Measurements from ENCODE around the gene PIF1. TPM values are rescaled to one million over a fixed set of nuclear protein-coding genes. Genes with fewer than 3 reads are reported as not detected.

PIF1 gene
- total RNA-seq, 2 experiments from 2014 or later = 45.8 to 49.7 TPM

DNA sequence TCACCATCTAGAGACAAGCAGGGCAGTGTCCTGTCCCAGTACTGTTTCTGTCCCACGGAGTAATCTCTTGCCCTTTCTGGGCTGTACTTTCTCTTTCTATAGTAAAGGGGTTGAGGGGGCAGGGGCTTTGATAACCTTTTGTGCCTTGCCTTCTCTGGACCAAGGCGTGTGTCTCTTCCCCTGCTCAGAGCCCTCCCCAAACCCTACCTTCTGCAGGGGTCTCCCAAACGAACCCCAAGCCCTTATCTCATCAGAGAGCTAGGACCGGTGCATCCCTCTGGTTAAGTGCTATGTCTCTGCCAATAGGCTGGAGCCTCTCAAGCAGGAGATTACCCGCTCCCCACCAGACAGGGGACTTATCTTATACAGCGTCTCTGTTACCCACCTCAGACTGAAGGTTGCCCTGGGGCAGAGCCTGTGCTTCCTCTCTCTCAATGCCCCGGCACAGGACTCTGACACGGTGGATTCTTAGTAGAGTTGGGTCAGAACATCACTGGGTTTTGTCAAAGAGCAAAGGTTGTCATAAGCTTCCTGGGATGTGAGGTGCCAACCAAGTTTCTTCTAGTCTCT is 19.2 kb upstream of the PIF1 start:
- peak; percentile 45 for DNase-seq
- POLR2A ChIA-PET = interaction anchor here (0.6 to 4.2 kb wide), 6 partner anchors 9 to 139 kb away, joined by 3 to 50 read pairs (median 4); no protein-coding TSS in a partner anchor
- peaks cover 45% of the 10 kb centered on the region for H3K4me1 Mint-ChIP-seq
- peak overlapping the region; percentile 94 for H3K4me3 Mint-ChIP-seq
- H3K27me3 Mint-ChIP-seq = no peaks in the 10 kb centered on the region
- peak; percentile 15 for ATAC-seq (ENCODE audit: low read depth)
- H3K27ac Mint-ChIP-seq = peak overlapping the region; percentile 84
- peaks cover 19% of the 10 kb centered on the region for H3K36me3 Mint-ChIP-seq
- H3K9me3 Mint-ChIP-seq = no peaks in the 10 kb centered on the region

DNA sequence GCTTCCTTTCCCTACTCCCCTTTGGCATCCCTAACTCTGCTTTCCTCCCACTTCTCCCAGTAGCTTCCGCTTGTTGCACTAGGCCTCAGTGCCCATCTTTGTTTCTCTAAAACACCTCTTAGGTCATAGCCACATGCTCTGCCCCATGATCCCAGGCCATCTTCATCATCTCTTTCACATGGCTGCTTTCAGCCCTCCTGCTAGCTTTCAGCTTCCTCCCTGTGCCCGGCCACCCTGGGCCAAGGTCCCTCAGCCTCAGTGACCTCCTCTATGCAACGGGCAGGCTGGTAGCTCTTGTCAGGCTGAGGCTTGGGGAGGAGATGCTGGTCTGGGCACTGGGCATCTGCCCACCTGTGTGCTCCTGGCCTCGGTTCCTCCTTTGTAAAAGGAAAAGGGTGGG is 18.5 kb upstream of the PIF1 start:
- Mint-ChIP-seq H3K4me1 (peaks cover 49% of the 10 kb centered on the region), H3K27ac (peak overlapping the region; percentile 84), H3K36me3 (peaks cover 19% of the 10 kb centered on the region), H3K4me3 (peak overlapping the region; percentile 94), H3K27me3 (no peaks in the 10 kb centered on the region), H3K9me3 (no peaks in the 10 kb centered on the region)
- no peak for ATAC-seq (ENCODE audit: low read depth)
- POLR2A ChIA-PET = interaction anchor here (0.6 to 4.2 kb wide), 5 partner anchors 18 to 66 kb away, joined by 3 to 50 read pairs (median 3); partner anchors contain the start of gene PIF1
- no peak for DNase-seq

DNA sequence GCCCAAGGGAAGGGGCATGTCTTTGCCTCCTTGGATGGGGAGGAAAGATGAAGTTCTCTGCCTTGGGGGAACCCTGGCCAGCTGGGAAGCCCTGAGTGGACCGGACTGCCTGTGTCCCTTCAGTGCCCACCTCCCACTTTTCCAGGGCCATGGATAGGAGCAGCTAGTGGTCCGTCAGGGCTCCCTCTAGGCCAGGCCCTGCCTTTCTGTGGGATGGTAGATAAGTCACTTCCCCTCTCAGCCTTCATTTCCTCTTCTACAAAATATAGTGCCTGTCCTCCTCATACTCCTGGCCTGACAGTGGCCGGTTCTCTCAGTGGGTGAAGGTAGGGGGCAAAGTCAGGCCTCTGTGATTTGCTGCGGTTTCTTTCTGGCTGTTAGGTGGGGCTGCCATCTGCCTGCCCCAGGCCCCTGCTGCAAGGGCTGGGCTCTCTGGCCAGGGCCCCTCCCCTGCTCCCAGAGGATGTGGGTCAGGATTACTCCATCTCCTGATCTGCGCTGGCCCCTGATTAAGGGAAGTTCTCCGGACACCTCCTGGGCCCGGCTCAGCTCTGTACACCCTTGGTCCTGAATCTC is 17.6 kb upstream of the PIF1 start:
- Mint-ChIP-seq H3K36me3 (peaks cover 13% of the 10 kb centered on the region), H3K27ac (peak overlapping the region; percentile 89), H3K4me1 (peaks cover 54% of the 10 kb centered on the region), H3K27me3 (no peaks in the 10 kb centered on the region), H3K4me3 (peak overlapping the region; percentile 94), H3K9me3 (no peaks in the 10 kb centered on the region)
- ATAC-seq (ENCODE audit: low read depth) (no peak), DNase-seq (peak; percentile 40)
- POLR2A ChIA-PET = interaction anchor here (0.5 to 4.2 kb wide), 8 partner anchors 8 to 210 kb away, joined by 3 to 50 read pairs (median 4); partner anchors contain the start of gene PIF1

DNA sequence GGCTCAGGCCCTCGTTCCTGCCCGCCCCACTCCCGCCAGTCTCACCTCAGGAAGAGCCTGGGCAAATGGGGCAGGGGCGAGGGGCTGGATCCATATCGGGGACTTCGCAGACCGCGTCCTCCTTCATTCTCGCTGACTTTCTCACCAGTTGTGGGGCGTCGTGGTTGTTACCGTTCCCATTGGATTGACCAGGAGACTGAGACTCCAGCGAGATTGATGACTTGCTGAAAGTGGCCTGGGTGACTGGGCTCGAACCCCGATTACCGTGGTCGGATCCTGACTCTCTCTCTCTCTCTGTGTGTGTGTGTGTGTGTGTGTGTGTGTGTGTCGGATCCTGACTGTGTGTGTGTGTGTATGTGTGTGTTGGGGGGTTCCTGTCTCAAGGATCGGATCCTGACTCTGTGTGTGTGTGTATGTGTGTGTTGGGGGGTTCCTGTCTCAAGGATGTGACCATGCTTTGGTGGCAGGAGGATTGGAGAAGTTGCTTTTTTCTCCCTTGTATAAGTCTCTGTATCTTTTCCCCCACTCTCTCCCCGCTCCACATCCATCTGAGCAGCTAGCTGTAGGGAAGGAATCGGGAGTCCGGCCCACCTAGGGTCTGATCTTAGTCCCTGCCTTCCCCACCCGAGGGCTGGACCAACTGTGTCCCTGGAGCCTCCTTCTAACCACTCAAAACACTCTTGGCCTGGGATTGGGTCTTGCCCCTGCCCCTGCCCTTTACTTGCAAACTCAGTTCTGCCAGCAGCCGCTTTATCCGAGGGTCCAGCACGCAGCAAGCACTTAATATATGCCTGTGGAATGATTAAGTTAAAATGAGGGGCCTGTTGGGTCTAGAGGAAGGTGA is 16.9 kb upstream of the PIF1 start:
- DNase-seq = peak; percentile 40
- Mint-ChIP-seq H3K4me3 (peak overlapping the region; percentile 94), H3K9me3 (no peaks in the 10 kb centered on the region), H3K27ac (peak overlapping the region; percentile 89), H3K4me1 (peaks cover 54% of the 10 kb centered on the region), H3K36me3 (peaks cover 10% of the 10 kb centered on the region), H3K27me3 (no peaks in the 10 kb centered on the region)
- ATAC-seq (ENCODE audit: low read depth) = no peak
- POLR2A ChIA-PET = interaction anchor here (0.5 to 4.2 kb wide), 6 partner anchors 9 to 52 kb away, joined by 3 to 50 read pairs (median 4); partner anchors contain the start of gene PIF1

DNA sequence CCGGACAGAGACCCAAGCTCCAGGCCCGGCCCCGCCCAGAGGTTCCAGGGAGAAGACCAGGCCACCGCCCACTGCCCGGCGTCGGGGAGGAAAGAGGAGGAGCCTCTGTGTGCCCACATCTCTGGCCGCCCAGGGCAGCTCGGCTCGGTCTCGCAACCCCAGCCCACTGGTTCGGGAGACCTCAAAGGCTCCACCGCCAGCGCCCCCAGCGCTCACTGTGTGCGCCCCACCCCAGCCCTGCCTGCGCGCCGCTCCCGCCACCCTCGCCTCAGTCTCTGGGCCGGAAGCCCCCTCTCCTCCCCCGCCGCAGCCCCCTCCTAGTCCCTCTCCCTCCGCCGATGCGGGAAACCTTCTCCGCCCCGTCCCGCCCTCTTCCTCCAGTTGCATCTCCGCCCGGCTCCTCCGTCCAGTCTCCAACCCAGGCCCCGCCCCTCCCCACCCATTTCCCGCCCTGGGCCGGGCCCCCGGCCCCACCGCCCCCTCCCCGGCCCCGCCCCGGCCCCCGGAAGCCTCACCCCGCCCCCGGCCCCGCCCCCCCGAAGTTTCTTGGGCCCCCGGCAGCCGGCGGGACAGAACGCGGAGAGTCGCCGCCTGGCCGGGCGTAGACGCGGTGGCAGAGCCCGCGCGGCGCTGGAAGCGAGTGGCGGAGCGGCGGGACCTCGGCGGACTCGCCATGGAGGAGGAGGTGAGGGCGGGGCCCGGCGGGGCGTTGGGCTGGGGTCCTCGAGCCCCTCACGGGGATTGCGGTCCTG is 16.1 kb upstream of the PIF1 start, which contains the start of gene PLEKHO2:
Gene PLEKHO2 (plus strand): TSS at position 572 of the 752 bp plus-strand sequence. CDS start 102 bp downstream, at position 674.
- peak within 1 kb of the TSS; percentile 94 for H3K4me3 Mint-ChIP-seq
- POLR2A ChIA-PET = interaction anchor here (0.9 to 2.8 kb wide), 9 partner anchors 9 to 463 kb away, joined by 3 to 52 read pairs (median 3); partner anchors contain the start of genes PIF1 and RNU5B-1
- peak; percentile 90 for DNase-seq
- H3K27me3 Mint-ChIP-seq = no peaks in the 10 kb centered on the region
- peaks cover 9% of the 10 kb centered on the region for H3K36me3 Mint-ChIP-seq
- H3K9me3 Mint-ChIP-seq = no peaks in the 10 kb centered on the region
- peak within 1 kb of the TSS; percentile 89 for H3K27ac Mint-ChIP-seq
- peaks cover 56% of the 10 kb centered on the region for H3K4me1 Mint-ChIP-seq
- peak; percentile 78 for ATAC-seq (ENCODE audit: low read depth)

DNA sequence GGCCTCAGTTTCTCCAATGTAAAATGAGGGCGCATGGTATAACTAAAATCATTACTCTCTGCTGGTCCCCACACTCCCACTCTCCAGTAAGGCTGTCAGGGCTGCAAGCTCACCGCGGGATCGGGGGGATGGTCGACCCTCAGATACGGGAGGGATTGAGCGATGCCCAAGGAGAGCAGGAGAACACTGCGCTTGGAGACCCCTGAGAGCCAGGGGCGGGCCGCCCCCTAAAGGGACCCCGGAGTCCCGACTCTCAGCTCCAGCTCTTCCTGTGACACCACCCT is 15.6 kb upstream of the PIF1 start:
- DNase-seq (no peak), ATAC-seq (ENCODE audit: low read depth) (no peak)
- H3K27me3 Mint-ChIP-seq = no peaks in the 10 kb centered on the region
- peak overlapping the region; percentile 83 for H3K27ac Mint-ChIP-seq
- POLR2A ChIA-PET = interaction anchor here (0.9 to 2.8 kb wide), 9 partner anchors 9 to 464 kb away, joined by 3 to 52 read pairs (median 3); partner anchors contain the start of genes PIF1 and RNU5B-1
- peaks cover 60% of the 10 kb centered on the region for H3K4me1 Mint-ChIP-seq
- no peaks in the 10 kb centered on the region for H3K9me3 Mint-ChIP-seq
- peak overlapping the region; percentile 81 for H3K4me3 Mint-ChIP-seq
- peaks cover 9% of the 10 kb centered on the region for H3K36me3 Mint-ChIP-seq

DNA sequence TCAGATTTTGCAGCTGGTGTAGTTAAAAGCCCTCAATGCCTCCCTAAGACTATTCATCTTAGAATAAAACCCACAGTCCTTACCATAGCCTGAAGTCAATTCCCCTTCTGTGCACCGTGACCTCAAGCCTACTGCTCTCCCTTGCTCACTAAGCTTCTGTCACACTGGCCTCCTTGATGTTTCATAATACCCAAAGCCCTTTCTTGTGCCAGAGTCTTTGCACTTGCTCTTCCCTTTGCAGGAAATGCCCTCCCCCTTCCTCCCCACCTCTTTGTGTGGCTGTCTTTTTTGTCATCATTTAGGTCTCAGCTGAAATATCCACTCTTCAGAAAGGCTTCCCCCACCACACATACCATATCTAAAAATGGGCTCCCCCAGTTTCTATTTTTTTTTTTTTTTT is 12.1 kb upstream of the PIF1 start:
- no peaks in the 10 kb centered on the region for H3K36me3 Mint-ChIP-seq
- H3K4me3 Mint-ChIP-seq = peak overlapping the region; percentile 67
- H3K9me3 Mint-ChIP-seq = no peaks in the 10 kb centered on the region
- H3K4me1 Mint-ChIP-seq = peaks cover 37% of the 10 kb centered on the region
- H3K27me3 Mint-ChIP-seq = no peaks in the 10 kb centered on the region
- peak; percentile 39 for DNase-seq
- POLR2A ChIA-PET = interaction anchor here (0.6 to 4.5 kb wide), 12 partner anchors 12 to 1039 kb away, joined by 3 to 86 read pairs (median 3); partner anchors contain the start of genes PIF1 and PPIB
- peak; percentile 33 for ATAC-seq (ENCODE audit: low read depth)
- H3K27ac Mint-ChIP-seq = peak overlapping the region; percentile 94

DNA sequence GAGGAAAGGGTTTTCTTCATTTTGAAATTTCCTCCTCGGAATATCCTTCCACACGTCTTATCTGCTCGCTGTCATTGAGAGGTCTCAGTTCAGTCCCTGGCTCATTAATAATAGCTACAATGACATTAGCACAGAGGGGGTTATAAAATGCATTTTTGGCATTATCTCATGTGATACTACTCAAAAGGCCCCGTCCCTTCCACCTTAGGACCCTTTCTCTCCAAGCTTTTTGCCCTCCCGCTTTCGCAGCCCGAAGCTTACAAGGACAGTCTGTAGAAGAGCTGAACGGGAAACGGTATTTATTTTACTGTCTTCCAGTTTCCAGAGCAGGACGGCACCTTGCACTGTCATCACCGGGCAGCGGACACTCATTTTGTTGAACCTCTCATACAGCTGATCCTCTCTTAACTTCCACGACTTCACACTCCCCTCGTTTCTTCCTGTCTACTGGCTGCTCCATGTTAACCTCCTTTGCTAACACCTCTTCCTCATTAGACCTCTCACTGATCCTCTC is 10.6 kb upstream of the PIF1 start:
- no peaks in the 10 kb centered on the region for H3K36me3 Mint-ChIP-seq
- H3K27me3 Mint-ChIP-seq = no peaks in the 10 kb centered on the region
- DNase-seq = no peak
- peak overlapping the region; percentile 67 for H3K4me3 Mint-ChIP-seq
- H3K4me1 Mint-ChIP-seq = peaks cover 37% of the 10 kb centered on the region
- POLR2A ChIA-PET = interaction anchor here (1.0 to 4.5 kb wide), 7 partner anchors 9 to 154 kb away, joined by 3 to 86 read pairs (median 4); partner anchors contain the start of genes PIF1 and SPG21
- no peaks in the 10 kb centered on the region for H3K9me3 Mint-ChIP-seq
- H3K27ac Mint-ChIP-seq = peak overlapping the region; percentile 74
- peak; percentile 7 for ATAC-seq (ENCODE audit: low read depth)

DNA sequence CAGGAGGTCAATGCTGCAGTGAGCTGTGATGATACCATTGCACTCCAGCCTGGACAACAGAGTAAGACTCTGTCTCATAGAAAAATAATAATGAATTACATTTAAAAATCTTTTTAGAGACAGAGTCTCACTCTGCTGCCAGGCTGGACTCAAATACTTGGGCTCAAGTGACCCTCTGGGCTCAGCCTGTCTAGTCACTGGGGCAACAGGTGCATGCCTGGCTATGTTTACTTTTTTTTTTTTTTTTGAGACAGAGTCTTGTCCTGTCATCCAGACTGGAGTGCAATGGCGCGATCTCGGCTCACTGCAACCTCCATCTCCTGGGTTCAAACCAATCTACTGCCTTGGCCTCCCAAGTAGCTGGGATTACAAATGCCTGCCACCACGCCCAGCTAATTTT is 8.2 kb upstream of the PIF1 start:
- no peak for DNase-seq
- Mint-ChIP-seq H3K9me3 (no peaks in the 10 kb centered on the region), H3K27ac (no peak overlapping the region), H3K36me3 (no peaks in the 10 kb centered on the region), H3K4me1 (peaks cover 29% of the 10 kb centered on the region), H3K4me3 (no peak overlapping the region), H3K27me3 (no peaks in the 10 kb centered on the region)
- ATAC-seq (ENCODE audit: low read depth) = no peak
- POLR2A ChIA-PET = interaction anchor here (0.7 kb wide), 2 partner anchors 60 to 199 kb away, joined by 3 to 6 read pairs; no protein-coding TSS in a partner anchor

DNA sequence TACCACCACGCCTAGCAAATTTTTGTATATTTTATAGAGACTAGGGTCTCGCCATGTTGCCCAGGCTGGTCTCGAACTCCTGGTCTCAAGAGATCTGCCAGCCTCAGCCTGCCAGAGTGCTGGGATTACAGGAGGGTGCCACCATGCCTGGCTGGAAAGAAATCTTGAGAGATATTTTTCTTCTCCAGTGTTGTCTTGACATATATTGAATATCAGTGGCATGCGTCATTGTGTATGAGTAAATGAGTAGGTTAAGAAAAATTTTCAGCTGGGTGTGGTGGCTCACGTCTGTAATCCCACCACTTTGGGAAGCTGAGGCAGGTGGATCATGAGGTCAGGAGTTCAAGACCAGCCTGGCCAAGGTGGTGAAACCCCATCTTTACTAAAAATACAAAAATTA is 3.5 kb upstream of the PIF1 start:
- no peaks in the 10 kb centered on the region for H3K9me3 Mint-ChIP-seq
- POLR2A ChIA-PET = no interaction called here

DNA sequence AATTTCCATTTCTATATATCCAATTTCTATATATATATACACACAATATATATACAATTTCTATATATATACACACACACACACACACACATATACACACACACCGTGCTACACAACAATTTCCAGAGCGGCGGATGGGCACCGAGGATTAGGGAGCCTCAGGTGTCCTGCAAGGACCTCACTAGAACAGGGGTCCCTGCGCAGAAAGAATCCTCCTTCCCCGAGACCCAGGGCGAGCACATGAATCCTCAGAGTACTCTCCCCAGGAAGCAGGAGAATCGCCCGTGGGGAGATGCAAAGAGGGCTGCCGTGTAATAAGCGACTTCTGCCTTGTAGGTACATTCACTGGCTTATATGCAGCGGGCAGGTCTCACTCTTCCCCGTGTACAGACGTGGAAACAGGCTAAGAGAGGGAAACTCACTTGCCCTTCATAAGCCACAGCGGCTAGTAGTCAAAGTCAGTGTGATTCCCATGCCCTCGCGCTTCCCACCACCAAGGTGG is 467 bp downstream of the PIF1 start:
- peak; percentile 5 for ATAC-seq (ENCODE audit: low read depth)
- H3K9me3 Mint-ChIP-seq = no peaks in the 10 kb centered on the region
- peak overlapping the region; percentile 97 for H3K4me3 Mint-ChIP-seq
- H3K4me1 Mint-ChIP-seq = peaks cover 27% of the 10 kb centered on the region
- DNase-seq = no peak
- POLR2A ChIA-PET = interaction anchor here (0.9 to 2.3 kb wide), 7 partner anchors 12 to 87 kb away, joined by 3 to 52 read pairs (median 8); partner anchors contain the start of gene ANKDD1A
- no peaks in the 10 kb centered on the region for H3K27me3 Mint-ChIP-seq
- H3K36me3 Mint-ChIP-seq = peaks cover 13% of the 10 kb centered on the region
- H3K27ac Mint-ChIP-seq = peak overlapping the region; percentile 93

More for the DNA sequence above, 3.5 kb upstream of the PIF1 start:
- peaks cover 17% of the 10 kb centered on the region for H3K4me1 Mint-ChIP-seq
- no peak overlapping the region for H3K27ac Mint-ChIP-seq
- H3K4me3 Mint-ChIP-seq = no peak overlapping the region
- no peaks in the 10 kb centered on the region for H3K36me3 Mint-ChIP-seq
- DNase-seq = no peak
- H3K27me3 Mint-ChIP-seq = no peaks in the 10 kb centered on the region
- no peak for ATAC-seq (ENCODE audit: low read depth)

DNA sequence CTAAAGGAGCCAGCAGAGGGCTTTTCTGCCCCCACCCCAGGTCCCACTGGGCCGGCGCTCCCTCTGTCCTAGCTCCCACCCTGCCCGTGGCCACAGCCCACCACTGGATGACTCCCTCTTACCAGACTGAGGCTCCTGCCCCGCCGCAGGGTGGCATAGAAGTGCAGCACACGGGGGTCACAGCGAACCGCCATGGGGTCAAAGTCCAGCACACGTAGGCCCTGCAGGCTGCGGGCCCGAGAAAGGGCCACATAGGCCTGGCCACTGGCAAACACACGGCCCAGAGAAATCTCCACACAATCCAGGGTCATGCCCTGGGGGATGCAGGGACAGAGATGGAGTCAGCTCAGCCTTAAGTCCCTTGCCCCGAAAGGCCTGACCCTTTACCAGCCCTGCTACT is 9.0 kb downstream of the PIF1 start:
- Mint-ChIP-seq H3K27ac (no peak overlapping the region), H3K4me3 (no peak overlapping the region), H3K4me1 (no peaks in the 10 kb centered on the region), H3K36me3 (peaks cover 14% of the 10 kb centered on the region), H3K27me3 (no peaks in the 10 kb centered on the region), H3K9me3 (no peaks in the 10 kb centered on the region)
- ATAC-seq (ENCODE audit: low read depth) = no peak
- POLR2A ChIA-PET = no interaction called here
- no peak for DNase-seq

Data from activated naive CD8-positive, alpha-beta T cell treated with anti-CD3 and anti-CD28 coated beads, Interleukin-2, amount 10 ng/mL, durations not matched to agents 7 days and 5 days (primary cell).